SK-N-SH treated with all-trans-retinoic acid at 6 μM for 48 hours (cell line): ENCODE data around the gene NRBP1.

Experiments
- ATAC-seq: fragments of 200-7000 bp; cut with Tn5 transposase; 3 replicates; pipeline ENCODE4 v1.9.1; 2020; ENCODE audit warnings: mild to moderate bottlenecking, moderate library complexity
- BACH2 ChIP-seq: fragments of 250-450 bp; sonication (Bioruptor Pico); IDR thresholded peaks from 2 replicates; pipeline ENCODE4 v1.9.0; 2021; ENCODE audit warnings: mild to moderate bottlenecking, borderline replicate concordance
- CREB5 ChIP-seq: fragments of 250-450 bp; sonication (Bioruptor Pico); IDR thresholded peaks from 2 replicates; pipeline ENCODE4 v1.5.1; 2020; ENCODE audit warnings: low read depth, mild to moderate bottlenecking, moderate library complexity
- CSRNP3 ChIP-seq: fragments of 250-450 bp; sonication (Bioruptor Pico); IDR thresholded peaks from 2 replicates; pipeline ENCODE4 v1.5.1; 2021; ENCODE audit warnings: mild to moderate bottlenecking, moderate library complexity
- ESRRG ChIP-seq: fragments of 250-450 bp; sonication (Bioruptor Pico); IDR thresholded peaks from 2 replicates; pipeline ENCODE4 v1.6.1; 2021; ENCODE audit warnings: mild to moderate bottlenecking
- GLIS3 ChIP-seq: fragments of 250-450 bp; sonication (Bioruptor Pico); IDR thresholded peaks from 2 replicates; pipeline ENCODE4 v1.5.0; 2020; ENCODE audit warnings: mild to moderate bottlenecking, moderate library complexity
- ISL1 ChIP-seq: fragments of 250-450 bp; sonication (Bioruptor Pico); IDR thresholded peaks from 2 replicates; pipeline ENCODE4 v2.1.2; 2022; ENCODE audit warnings: mild to moderate bottlenecking, moderate library complexity
- OSR1 ChIP-seq: fragments of 250-450 bp; sonication (Bioruptor Pico); IDR thresholded peaks from 2 replicates; pipeline ENCODE4 v1.8.0; 2022; ENCODE audit warnings: moderate library complexity, mild to moderate bottlenecking, inconsistent platforms
- PATZ1 ChIP-seq: fragments of 250-450 bp; sonication (Bioruptor Pico); IDR thresholded peaks from 2 replicates; pipeline ENCODE4 v1.8.0; 2020; ENCODE audit warnings: mild to moderate bottlenecking, moderate library complexity, borderline replicate concordance
- POU6F1 ChIP-seq: fragments of 250-450 bp; sonication (Bioruptor Pico); IDR thresholded peaks from 2 replicates; pipeline ENCODE4 v1.8.0; 2021; ENCODE audit warnings: low read depth, mild to moderate bottlenecking, moderate library complexity, borderline replicate concordance
- PPARA ChIP-seq: fragments of 250-450 bp; sonication (Bioruptor Pico); IDR thresholded peaks from 2 replicates; pipeline ENCODE4 v1.5.0; 2020; ENCODE audit warnings: mild to moderate bottlenecking, borderline replicate concordance
- RARB ChIP-seq: fragments of 250-450 bp; sonication (Bioruptor Pico); IDR thresholded peaks from 2 replicates; pipeline ENCODE4 v1.8.0; 2021; ENCODE audit warnings: mild to moderate bottlenecking, moderate library complexity
- TOX ChIP-seq: fragments of 250-450 bp; sonication (Bioruptor Pico); IDR thresholded peaks from 2 replicates; pipeline ENCODE4 v1.8.0; 2021; ENCODE audit warnings: mild to moderate bottlenecking, moderate library complexity, borderline replicate concordance
- ZC3H10 ChIP-seq: fragments of 250-450 bp; sonication (Bioruptor Pico); IDR thresholded peaks from 2 replicates; pipeline ENCODE4 v1.5.1; 2021; ENCODE audit warnings: mild to moderate bottlenecking, moderate library complexity
- ZNF565 ChIP-seq: fragments of 450-650 bp; formaldehyde crosslinking; conservative IDR thresholded peaks from 2 replicates; pipeline ENCODE4 v1.5.0; 2020; ENCODE audit warnings: low read depth, mild to moderate bottlenecking, moderate library complexity
- TF ChIP-seq, protein P1 (sequence below): fragments of 250-450 bp; sonication (Bioruptor Pico); IDR thresholded peaks from 2 replicates; pipeline ENCODE4 v1.5.0; 2020; ENCODE audit warnings: mild to moderate bottlenecking, moderate library complexity

The NRBP1 gene

GRCh38 chr2:27393225-27393624 lies 35.2 kb upstream of the NRBP1 start (continued):
- TF ChIP-seq POU6F1 (CRISPR knock-in tag) (no peak), CSRNP3 (CRISPR knock-in tag) (no peak), PPARA (CRISPR knock-in tag) (no peak), OSR1 (CRISPR knock-in tag) (no peak)

- ATAC-seq, result no peak
- TF ChIP-seq RARB, result no peak
- TF ChIP-seq PATZ1 (CRISPR knock-in tag), result no peak
- no peak for TF ChIP-seq GLIS3
Observed at GRCh38 chr2:27398962-27399361, 29.5 kb upstream of the NRBP1 start.

GRCh38 chr2:27400348-27401135 lies 27.9 kb upstream of the NRBP1 start:
- TF ChIP-seq PATZ1 (CRISPR knock-in tag), result no peak
- TF ChIP-seq ZC3H10 (CRISPR knock-in tag), result no peak
- no peak for TF ChIP-seq TOX
- no peak for TF ChIP-seq ISL1
- TF ChIP-seq, protein P1, sequence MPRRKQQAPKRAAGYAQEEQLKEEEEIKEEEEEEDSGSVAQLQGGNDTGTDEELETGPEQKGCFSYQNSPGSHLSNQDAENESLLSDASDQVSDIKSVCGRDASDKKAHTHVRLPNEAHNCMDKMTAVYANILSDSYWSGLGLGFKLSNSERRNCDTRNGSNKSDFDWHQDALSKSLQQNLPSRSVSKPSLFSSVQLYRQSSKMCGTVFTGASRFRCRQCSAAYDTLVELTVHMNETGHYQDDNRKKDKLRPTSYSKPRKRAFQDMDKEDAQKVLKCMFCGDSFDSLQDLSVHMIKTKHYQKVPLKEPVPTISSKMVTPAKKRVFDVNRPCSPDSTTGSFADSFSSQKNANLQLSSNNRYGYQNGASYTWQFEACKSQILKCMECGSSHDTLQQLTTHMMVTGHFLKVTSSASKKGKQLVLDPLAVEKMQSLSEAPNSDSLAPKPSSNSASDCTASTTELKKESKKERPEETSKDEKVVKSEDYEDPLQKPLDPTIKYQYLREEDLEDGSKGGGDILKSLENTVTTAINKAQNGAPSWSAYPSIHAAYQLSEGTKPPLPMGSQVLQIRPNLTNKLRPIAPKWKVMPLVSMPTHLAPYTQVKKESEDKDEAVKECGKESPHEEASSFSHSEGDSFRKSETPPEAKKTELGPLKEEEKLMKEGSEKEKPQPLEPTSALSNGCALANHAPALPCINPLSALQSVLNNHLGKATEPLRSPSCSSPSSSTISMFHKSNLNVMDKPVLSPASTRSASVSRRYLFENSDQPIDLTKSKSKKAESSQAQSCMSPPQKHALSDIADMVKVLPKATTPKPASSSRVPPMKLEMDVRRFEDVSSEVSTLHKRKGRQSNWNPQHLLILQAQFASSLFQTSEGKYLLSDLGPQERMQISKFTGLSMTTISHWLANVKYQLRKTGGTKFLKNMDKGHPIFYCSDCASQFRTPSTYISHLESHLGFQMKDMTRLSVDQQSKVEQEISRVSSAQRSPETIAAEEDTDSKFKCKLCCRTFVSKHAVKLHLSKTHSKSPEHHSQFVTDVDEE (CRISPR knock-in tag), result no peak
- TF ChIP-seq ZNF565 (CRISPR knock-in tag), result no peak
- TF ChIP-seq PPARA (CRISPR knock-in tag), result no peak
- no peak for TF ChIP-seq ESRRG
- no peak for TF ChIP-seq CSRNP3 (CRISPR knock-in tag)
- no peak for TF ChIP-seq BACH2
- no peak for TF ChIP-seq POU6F1 (CRISPR knock-in tag)
- no peak for TF ChIP-seq CREB5 (CRISPR knock-in tag)
- ATAC-seq, result no peak
